IPS-NIHi7 (cell line): Measurements from ENCODE around the gene TMEM144.
"Not testable (repeated sequence)": the region's sequence is repeated elsewhere in the genome, so short reads cannot be mapped to it uniquely, and the experiment has no call there.

Experiments used
- DNase-seq: peaks from one replicate; pipeline ENCODE4 v3.0.0; 2012; ENCODE audit warnings: mixed read lengths; ENCODE audit errors: extremely low spot score

TMEM144 gene

DNA sequence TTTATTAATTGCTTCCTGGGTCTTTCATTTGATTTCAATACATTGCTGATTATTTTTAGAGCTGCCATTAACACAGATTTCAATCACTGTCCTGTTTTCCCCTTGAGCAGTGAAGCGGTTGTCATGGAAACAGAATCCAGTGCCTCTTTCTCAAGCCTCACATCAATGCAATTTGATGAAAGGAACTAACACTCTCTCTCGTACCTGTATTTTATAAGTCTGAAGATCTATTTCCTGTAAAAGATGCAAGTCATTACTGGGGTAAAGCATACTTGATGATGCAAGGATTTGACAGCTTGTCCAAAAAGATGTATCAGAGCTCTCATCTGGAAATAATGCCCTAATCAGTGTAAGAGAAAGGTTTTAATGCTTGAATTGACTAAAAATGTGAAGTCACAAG lies 19.6 kb upstream of the TMEM144 start:
- DNase-seq: no peak

- no peak for DNase-seq
These were observed 17.7 kb upstream of the TMEM144 start for GRCh38 chr4:158192439-158193158.

- DNase-seq: peak; percentile 54
These were observed 17.0 kb upstream of the TMEM144 start for GRCh38 chr4:158193171-158193749.

DNA sequence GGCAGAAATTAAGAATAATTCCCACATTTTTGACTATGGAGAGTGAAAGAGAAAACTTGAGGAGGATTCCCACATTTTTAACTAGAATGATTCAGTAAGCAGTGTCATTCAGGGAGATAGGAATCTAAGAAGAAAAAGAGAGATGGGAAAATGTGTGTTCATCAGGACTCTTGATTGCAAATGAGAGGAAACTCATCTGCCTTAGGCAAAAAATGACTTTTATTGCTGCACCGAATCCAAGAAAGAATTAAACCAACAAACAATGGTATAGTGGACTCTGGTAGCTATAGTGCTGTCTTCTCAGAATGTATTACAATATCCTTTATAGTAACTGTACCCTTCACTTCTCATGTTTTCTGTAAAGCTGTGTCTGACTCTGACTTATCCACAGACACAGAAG lies 15.0 kb upstream of the TMEM144 start:
- DNase-seq: no peak

DNA sequence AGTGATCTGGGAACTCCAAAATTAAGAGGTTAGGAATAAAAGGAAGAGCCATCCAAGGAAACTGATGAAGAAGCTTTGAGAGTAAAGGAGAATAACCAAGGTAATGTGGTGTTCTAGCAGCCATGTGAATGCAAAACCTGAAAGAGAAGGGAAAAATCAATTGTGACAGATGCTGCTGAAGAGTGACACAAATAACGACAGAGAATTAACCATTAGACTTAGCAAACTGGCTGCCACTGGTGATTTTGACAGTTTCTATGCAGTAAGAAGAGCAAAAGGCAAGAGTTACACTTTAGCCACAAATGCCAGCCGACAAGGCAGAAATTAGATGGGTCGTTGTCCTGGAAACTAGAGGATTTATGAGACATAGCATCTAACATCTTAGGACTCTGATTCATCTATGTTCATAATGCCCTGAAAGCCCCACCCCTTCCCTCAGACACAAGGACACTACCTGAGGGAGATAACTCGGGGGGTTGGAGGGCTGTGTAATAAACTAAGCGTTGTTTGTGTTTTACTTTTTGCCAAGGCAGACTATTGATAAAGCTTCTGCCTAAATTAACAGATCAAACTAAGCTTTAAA lies 13.0 kb upstream of the TMEM144 start:
- DNase-seq: no peak

- DNase-seq: no peak
These were observed 10.1 kb upstream of the TMEM144 start for GRCh38 chr4:158200214-158200613.

GRCh38 chr4:158201322-158201721 lies 9.0 kb upstream of the TMEM144 start:
- no peak for DNase-seq

- no peak for DNase-seq
These were observed 8.4 kb upstream of the TMEM144 start for GRCh38 chr4:158201876-158202275.

- DNase-seq: no peak
These were observed 7.8 kb upstream of the TMEM144 start for GRCh38 chr4:158202481-158202880.

DNA sequence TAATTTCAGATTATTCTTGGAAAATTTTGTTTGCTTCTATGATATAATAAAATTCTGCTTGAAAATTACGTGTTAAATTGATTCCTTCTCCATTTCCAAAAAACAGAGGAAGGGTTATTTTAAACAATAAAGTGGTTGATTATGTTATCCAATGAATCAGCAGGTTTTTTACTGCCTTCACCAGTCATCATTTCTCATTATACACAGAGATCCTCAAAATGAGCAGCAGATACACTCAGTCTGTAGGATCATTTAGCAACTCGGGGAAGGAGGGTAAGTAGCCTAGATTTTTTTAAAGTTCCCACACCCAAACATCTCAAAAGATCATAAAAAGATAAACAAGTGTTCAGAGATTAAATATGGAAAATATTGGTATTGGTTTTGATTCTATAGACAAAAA lies 6.8 kb upstream of the TMEM144 start:
- no peak for DNase-seq

- DNase-seq: no peak
These were observed 6.4 kb upstream of the TMEM144 start for GRCh38 chr4:158203929-158204328.

DNA sequence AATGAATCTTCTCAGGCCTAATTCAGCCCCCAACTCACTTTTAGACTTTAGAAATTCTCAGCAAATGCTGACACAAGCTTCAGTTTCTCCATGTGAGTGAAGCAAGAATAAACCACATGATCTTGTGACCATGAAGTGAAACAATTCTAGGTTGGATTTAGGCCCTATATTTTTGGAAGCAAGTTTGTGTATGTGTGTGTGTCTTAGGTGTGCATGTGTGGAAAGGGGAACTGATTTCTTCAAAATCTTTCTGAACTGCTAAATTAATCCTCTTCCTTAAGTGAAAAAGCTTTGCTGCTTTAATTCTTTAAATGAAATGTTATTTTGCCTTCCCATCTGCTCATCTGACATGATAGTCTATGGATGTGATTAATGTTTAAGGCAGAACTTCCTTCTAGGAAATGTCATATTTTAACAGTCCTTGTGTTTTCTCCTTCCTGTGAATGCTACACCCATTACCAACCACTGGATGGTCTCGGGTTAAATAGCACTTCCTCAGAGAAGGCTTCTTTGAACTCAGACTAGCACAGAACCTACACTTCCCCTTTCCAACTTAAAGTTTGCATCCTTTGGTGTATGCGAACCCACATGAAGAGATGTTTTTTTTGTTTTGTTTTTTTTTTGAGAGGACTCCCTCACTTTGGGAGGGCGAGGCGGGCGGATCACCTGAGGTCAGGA lies 1.2 kb upstream of the TMEM144 start:
- DNase-seq: no peak

- peak; percentile 15 for DNase-seq
These were observed 936 bp downstream of the TMEM144 start for GRCh38 chr4:158211222-158211621.

- DNase-seq: no peak
These were observed 3.2 kb downstream of the TMEM144 start for GRCh38 chr4:158213466-158213865.

DNA sequence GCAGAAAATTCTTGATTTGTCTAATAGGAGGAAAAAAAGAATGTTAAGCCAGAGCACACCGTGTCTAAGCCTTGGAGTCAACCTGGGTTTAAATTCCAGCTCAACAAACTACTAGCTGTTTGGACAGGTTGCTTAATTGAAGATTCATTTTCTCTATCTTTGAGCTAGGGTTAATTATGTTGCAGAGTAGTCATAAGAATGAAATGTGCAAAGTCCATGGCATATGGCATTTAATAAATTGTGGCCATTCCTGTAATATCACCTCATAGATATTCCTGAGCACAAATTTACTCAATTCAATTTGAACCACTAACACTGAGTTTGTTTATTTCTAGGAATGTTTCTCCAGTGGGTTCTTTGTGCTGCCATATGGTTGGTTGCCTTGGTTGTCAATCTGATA lies 4.6 kb downstream of the TMEM144 start:
- no peak for DNase-seq

DNA sequence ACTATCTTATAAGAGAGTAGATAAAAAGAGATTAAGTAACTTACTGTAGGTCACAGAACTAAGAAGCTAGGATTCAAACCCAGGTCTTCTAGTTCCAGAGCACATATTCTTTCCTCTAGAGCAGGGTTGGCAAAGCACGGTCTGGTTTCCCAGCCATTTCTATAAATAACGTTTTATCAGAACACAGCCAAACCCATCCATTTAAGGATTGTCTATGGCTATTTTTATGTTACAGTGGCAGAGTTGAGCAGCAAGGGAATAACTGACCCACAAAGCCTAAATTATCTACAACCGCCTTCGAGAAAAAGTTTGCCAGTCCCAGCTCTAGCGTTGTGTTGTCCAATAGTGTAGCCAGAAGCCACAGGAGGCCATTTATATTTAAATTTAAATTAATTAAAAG lies 7.5 kb downstream of the TMEM144 start:
- DNase-seq: no peak

- no peak for DNase-seq
These were observed 9.3 kb downstream of the TMEM144 start for GRCh38 chr4:158219623-158220022.

- not testable (repeated sequence) for DNase-seq
These were observed 14.0 kb downstream of the TMEM144 start for GRCh38 chr4:158224318-158224717.

DNA sequence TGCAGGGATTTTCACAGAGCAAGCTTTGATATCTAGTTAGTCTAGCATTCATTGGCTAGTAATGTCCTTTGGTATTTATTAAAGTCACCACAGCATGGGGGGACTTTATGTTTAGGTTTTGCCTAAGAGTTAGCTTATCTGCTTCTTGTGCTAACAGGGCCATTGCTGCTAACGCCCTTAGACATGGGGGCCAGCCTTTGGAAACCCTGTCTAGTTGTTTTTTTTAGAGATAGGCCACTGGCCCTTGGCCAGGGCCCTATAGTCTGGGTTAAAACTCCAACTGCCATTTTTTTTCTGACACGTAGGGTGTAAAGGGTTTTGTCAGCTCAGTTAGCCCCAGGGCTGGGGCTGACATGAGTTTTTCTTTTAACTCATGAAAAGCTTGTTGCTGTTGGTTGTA lies 14.7 kb downstream of the TMEM144 start:
- DNase-seq: not testable (repeated sequence)

DNA sequence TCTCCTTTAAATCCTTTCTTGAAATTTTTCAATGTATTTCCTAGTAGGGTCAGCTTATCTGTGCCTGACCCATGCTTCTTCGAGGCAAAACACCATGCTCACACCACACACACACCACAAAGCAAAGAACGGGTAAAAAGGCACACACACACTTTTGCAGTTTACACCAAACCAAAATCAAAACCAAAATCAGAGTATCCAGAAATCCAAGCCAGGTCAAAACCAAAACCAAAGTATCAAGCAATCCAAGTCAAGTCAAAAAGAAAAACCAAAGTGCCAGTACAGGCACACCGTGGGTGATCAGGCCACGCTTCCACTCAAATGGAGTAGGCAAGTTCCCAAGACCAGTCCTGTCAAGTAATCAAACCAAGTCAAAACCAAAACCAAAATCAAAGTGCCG lies 17.6 kb downstream of the TMEM144 start:
- DNase-seq: not testable (repeated sequence)

GRCh38 chr4:158228399-158228798 lies 18.1 kb downstream of the TMEM144 start:
- not testable (repeated sequence) for DNase-seq

GRCh38 chr4:158229768-158230167 lies 19.5 kb downstream of the TMEM144 start:
- no peak for DNase-seq

DNA sequence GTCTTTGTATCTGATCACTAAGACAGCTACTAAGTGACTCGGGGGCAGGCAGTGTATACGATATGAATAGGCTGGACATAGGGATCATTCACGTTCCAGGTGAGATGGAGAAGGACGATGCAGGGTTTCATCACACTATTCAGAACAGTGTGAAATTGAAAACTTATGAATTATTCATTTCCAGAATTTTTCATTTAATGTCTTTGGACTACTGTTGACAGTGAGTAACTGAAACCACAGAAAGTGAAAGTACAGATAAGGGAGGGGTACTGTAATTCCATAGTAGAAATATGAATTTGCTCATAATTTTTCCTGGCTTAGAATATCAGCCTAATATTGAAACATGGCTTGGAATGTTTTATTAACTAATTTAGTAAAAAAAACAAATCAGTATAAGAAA lies 24.4 kb downstream of the TMEM144 start:
- DNase-seq: no peak
